ENCODE data around the gene NTNG1. TPM values are rescaled to one million over a fixed set of nuclear protein-coding genes. Genes with fewer than 3 reads are reported as not detected.
"Not testable (repeated sequence)": the region's sequence is repeated elsewhere in the genome, so short reads cannot be mapped to it uniquely, and the experiment has no call there.

Gene NTNG1
- total RNA-seq, 1 donor from 2014 or later = not detected

DNA sequence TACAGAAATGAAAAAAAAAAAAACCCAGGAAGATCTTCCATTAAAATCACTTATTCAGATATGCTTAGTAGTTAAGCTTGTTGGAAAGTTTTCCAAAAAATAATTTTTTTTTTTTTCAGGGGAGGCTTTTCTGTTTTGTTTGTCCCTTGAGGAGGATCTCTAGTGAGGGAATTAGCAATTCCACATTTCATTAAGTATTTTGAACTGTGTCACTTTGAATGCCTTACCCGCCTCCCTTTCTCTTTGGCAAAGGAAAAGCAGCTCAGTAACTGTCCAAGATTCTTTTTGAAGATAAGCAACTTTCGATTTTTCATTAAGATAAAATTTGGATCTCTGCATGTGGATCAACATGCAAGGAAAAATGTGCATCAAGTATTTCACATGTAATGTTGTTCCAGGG is 1.8 kb downstream of the NTNG1 start:
- DNase-seq (ENCODE audit: low read depth in 2 of 2) = no peak

DNA sequence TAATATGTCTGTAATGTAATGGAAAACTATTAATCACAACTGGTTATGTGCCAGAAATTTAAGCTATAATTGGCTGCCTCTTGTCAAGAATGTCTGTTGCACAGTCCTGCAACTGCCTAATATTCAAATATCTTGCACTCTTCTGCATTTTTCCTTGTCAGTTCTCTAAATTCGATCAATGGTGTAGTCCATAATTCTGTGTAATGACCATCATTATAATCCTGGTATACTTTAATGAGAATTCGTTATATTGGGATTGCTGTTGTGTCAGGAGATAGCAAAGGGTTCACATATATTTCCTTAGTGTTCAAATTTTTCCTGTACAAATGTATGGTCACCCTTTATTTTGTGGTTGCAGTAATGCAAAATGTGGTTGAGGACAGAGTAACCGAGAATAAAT is 4.8 kb downstream of the NTNG1 start:
- no peak for DNase-seq (ENCODE audit: low read depth in 2 of 2)

DNA sequence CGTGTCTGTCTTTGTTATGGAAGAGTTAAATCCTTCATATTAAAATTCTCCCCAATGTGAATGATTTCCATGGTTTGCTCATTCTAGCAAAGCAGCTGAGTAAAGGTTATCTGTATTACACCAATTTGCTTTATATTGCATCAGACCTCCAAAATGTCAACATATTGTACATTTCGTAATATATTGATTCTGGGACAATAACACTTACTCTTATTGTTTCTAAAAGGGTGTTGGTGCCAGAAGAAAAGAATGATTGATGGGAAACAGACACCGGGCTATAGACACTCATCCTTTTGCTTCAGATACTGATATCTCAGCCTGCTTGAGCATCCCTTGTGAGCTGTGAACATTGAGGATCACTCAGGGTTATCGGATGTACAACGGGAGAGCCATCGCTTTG is 7.0 kb downstream of the NTNG1 start:
- no peak for DNase-seq (ENCODE audit: low read depth in 2 of 2)

GRCh38 chr1:107149946-107150345 is 9.1 kb downstream of the NTNG1 start:
- no peak for DNase-seq (ENCODE audit: low read depth in 2 of 2)

DNA sequence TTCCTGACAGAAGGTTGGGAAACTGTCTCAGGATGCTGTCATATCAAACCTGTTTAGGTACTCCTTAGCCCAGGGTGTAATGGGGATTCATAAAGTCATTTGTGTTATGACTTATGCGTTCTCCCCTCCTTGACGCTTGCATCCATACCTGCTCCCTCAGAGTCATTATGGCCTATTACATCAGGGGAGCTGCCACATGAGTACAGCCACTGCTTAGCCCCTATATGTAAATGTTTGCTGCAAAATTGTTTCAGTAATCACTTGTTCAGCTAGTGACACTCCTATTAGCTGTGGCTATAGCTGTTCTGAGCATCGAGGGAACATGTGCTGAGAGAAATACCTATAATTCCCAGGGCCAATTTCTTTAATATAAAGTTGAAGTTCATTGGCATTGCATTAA is 10.5 kb downstream of the NTNG1 start:
- no peak for DNase-seq (ENCODE audit: low read depth in 2 of 2)

DNA sequence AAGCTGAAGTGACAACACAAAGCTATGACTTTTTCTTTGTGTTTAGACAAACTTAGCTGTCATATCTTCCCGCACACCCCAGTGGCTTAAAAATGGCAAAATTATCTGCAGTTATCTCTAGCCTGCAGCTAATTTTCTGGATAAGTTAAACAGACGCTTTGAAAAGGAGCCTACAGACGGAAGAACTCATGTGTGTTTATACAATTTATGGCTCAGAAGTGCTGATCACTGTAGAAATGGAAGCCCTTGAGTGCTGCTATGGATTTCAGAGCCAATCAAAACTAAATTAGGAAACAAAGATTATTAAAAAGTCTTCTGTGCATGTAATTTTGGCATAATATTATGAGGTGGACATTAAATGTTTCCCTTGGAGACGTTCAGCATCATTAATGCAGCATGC is 11.6 kb downstream of the NTNG1 start:
- DNase-seq (ENCODE audit: low read depth in 2 of 2) = no peak

- no peak for DNase-seq (ENCODE audit: low read depth in 2 of 2)
These were observed 12.2 kb downstream of the NTNG1 start for GRCh38 chr1:107153014-107153413.

DNA sequence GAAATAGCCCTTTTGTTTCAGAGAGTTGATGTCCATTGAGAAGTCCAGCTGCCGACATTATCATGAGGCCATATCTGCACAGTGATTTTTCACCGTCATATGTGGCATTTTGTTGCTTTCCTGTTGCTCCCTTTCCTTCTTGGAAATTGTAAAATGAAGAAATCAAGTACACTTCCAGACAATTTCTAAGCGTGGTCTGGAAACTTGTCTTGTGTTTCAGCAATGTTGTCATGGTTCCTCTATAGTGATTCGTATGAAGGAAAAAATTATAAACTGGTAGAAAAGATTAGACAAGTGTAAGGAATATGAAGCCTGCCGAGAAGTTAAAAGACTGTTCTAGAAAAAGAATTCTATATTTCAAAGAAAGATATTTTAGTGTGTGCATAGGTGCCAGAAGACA is 17.7 kb downstream of the NTNG1 start:
- DNase-seq (ENCODE audit: low read depth in 2 of 2) = no peak

DNA sequence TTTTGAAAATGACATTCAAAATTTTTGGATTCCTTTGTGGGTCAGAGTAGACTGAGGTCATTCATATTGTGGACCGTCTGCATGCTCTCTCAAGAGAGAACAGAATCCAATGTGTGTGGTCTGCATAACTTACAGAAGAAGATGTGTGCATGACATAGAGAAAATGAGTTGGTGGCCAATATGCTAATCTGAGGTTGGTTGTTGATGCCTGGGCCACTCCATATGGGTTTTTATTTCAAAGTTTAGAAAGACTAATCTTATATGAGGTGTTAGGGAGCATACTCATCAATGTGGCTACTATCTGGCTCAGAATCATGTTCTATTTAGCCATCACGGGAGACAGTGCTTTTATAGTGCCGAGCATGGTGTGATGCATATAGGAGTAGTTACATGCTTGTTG is 18.2 kb downstream of the NTNG1 start:
- no peak for DNase-seq (ENCODE audit: low read depth in 2 of 2)

- DNase-seq (ENCODE audit: low read depth in 2 of 2) = no peak
These were observed 21.9 kb downstream of the NTNG1 start for GRCh38 chr1:107162745-107163144.

DNA sequence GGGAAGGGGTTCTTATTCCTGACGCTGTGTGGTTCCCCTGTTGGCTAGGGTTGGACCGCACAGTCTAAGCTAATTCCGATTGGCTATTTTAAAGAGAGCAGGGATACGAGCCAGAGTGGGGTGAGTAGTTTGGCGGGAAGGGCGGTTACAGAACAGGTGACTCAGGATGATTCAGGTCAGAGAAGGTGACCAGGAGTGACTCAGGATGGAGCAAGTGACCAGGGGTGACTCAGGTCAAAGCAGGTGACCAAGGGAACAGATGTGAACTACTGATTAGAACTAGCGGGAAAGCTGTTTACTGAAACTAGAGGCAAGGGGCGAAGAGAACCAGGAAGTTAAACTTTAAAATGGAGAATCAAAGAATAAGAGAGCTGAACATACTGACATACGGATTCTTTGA is 24.1 kb downstream of the NTNG1 start:
- DNase-seq (ENCODE audit: low read depth in 2 of 2) = not testable (repeated sequence)

DNA sequence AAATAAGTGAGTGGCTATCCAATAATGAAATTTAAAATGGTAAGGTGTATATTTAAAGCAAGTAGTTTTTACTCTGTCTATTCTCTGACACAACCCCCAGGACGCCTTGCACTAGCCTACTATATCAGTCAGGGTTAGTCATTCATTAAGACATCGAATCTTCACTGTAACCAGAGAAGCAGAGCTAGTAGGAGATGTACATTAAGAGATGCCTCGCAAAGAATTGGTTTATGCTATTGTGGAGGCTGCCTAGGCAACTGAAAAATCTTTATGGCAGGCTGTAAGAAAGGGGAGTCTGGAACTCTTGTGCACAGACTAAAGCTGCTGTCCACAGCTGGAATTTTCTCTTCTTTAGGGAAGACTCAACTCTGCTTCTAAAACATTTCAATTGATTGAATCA is 28.8 kb downstream of the NTNG1 start:
- DNase-seq (ENCODE audit: low read depth in 2 of 2) = no peak

DNA sequence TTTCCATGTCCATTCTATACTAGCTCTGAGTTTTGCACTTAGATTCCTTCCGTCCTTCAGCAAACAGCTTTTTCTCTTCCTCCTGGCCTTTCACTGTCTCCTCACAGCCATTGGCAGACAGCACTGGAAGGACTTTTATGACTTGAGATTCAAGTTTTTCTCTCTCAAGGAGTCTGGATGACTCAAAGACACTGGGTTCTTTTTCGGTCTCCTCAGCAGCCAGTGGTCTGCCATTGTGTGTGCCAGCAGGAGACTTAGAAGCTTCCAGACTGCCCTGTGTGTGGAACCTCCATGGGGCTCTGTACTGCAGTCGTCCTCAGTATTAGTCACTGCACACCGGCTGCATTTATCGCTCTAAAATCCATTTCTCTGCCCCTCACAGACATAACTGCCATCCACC is 30.5 kb downstream of the NTNG1 start:
- no peak for DNase-seq (ENCODE audit: low read depth in 2 of 2)

DNA sequence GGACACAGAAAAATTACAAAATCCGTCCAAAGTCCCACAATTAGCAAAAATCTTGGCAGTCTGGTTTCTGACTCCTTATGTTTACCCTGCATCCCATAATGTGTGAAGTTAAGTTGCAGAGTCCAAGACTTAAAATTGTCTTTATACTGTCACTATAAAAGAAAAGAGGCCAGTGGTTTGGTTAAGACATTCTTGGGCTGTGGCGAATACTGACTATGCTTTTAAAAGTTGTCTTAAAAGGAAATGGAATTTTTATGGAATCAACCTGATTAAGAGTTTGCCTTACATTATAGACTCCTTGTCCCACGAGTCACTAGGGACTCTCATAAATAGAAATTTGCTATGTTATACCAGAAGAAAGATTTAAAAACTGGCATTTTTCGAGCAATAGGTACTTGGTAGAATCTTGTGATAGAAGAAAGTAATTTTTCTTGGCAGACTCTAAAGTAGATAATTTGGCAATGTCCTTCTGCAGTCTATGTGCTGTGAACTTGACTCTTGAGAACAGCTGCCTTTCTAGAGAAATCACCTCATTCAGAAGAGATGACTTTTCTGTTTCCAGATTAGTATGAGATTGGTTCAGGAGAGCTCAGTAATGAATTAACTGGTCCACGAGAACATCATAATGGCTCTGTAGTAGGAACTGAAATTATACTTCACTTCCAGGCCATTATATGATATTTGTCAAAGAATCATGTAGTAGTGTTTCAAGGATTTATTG is 31.8 kb downstream of the NTNG1 start:
- no peak for DNase-seq (ENCODE audit: low read depth in 2 of 2)

DNA sequence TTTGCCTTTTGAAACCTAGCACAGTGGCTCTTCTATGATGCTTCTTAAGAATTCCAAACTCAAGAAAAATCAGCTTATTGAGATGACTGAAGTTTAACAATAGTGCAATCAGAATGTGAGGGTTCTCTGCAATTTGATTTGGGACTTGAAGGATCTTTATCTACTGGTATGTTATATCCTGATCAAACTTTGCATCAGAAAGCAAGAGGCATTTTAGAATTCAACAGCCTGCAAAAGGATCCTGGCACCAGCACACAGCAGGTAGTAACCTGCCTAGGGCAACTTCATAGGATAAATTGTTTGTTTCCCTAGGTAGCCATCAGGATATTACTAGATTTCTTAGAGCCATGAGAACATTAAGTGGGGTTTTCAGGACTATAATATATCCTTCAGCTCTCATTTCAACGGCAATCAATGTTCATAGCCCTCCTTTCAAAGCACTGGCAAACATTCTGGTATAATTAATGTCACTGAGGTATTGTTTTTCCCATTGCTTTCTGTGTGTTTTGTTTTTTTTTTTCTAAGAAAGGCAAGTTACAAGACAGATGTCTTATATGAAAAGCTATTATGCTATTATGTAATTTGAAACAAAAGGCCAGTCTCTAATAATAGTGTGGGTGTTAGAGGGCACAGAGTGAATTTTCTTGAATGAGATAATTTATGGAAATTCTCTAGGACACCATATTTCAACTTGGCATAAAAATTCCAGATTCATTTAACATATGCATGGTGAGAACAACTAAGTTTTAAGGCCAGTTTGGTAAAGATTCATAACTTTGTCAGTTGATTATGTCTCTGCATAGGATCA is 34.5 kb downstream of the NTNG1 start:
- DNase-seq (ENCODE audit: low read depth in 2 of 2) = no peak

- DNase-seq (ENCODE audit: low read depth in 2 of 2) = no peak
These were observed 40.6 kb downstream of the NTNG1 start for GRCh38 chr1:107181253-107181969.

DNA sequence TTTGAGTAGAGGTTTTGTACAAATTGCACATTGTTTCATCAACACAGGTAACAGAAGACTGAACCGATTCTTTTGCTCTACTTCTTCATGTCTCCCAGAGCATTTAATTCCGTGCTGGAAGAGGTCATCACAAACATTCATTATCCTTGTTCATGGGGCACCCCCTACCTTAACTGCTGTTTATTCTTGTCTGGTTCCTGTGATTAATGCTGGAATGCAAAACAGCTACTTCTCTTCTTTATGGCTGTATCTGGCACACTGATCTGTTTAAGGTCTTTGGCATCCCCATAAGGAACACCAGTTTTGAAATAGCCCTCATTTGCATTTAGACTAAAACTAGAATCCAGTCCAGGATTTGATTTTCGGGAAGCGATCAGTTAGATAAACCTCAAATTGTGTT is 42.2 kb downstream of the NTNG1 start:
- DNase-seq (ENCODE audit: low read depth in 2 of 2) = no peak

DNA sequence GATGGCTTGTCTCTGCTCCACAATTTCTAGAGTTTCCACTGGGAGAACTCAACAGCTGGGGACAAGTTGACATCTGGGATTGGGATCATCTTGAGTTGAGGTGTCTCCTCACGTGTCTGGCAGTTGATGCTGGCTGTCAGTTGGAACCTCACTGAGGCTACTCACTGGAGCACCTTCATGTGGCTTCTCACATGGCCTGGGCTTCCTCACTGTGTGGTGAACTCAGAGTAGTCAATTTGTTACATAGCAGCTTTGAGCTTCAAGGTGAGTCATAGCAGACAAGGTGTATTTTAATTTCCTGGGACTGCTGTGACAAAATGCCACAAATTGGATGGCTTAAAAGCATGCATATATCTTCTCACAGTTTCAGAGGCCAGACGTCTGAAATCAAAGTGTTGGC is 44.0 kb downstream of the NTNG1 start:
- DNase-seq (ENCODE audit: low read depth in 2 of 2) = no peak

- DNase-seq (ENCODE audit: low read depth in 2 of 2) = no peak
These were observed 46.6 kb downstream of the NTNG1 start for GRCh38 chr1:107187399-107187798.

GRCh38 chr1:107188160-107188559 is 47.3 kb downstream of the NTNG1 start:
- no peak for DNase-seq (ENCODE audit: low read depth in 2 of 2)

GRCh38 chr1:107194380-107194779 is 53.5 kb downstream of the NTNG1 start:
- DNase-seq (ENCODE audit: low read depth in 2 of 2) = no peak

DNA sequence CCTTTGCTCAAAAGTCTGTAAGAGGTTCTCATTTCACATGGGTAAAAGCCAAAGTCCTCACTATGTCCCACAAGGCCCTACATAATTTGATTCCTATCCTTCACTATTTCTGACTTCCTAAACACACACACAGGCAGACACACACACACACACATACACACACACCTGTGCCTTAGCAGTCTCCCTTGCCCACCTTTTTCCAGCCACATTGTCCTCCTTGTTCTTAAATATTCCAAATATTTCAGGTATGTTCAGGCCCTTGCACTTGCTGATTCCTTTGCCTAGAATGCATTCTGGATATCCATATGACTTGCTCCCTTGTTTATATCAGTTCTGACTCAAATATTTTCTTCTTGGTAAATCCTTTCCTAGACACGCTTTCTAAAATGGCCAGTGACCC is 54.6 kb downstream of the NTNG1 start:
- no peak for DNase-seq (ENCODE audit: low read depth in 2 of 2)

All from lung microvascular endothelial cell (primary cell).